Measurements from ENCODE around the gene OXSR1.

- TF ChIP-seq POLR2AphosphoS5 (IDR thresholded peaks at IDR 0.05) (no peak), CTCF (IDR thresholded peaks at IDR 0.05 in 8 of 11, conservative IDR thresholded peaks at IDR 0.05 in 3 of 11) (no peak)
Measured at GRCh38 chr3:38157595-38157994, 7.7 kb upstream of the OXSR1 start.

All from spleen (tissue), 7 donors.